ENCODE data around the gene PRRC2B. TPM values are rescaled to one million over a fixed set of nuclear protein-coding genes. Genes with fewer than 3 reads are reported as not detected.

Gene PRRC2B
- total RNA-seq (2014; rRNA removed; shearing (Covaris generic)), result 171 and 193 TPM in 2 replicates
- 41.4 and 45.0 TPM in 2 replicates for polyA plus RNA-seq (2016; fragmentation: Nextera tagmentation; extraction: Ambion mirVana)
- long read RNA-seq, partial matches to known transcripts, result 2 of 18 reads
- long read RNA-seq, other reads (novel, unspliced or antisense), result 15 of 18 reads

- Histone ChIP-seq H3K79me2 (replicated peaks; ENCODE audit: insufficient read depth) (peaks cover 52% of the 10 kb centered on the region), H3K4me2 (peak within 1 kb of the TSS; percentile 90), H4K20me1 (replicated peaks; ENCODE audit: insufficient read depth) (peaks cover 30% of the 10 kb centered on the region), H3K36me3 (ENCODE audit: insufficient read depth) (no peaks in the 10 kb centered on the region), H3K27me3 (ENCODE audit: insufficient read depth) (no peaks in the 10 kb centered on the region), H3K9me2 (ENCODE audit: insufficient read depth) (no peaks in the 10 kb centered on the region), H2AFZ (no peak within 1 kb of the TSS), H3K27ac (ENCODE audit: low read depth) (peak within 1 kb of the TSS; percentile 98), H3K4me3 (peak within 1 kb of the TSS; percentile 89), H3K4me1 (ENCODE audit: insufficient read depth) (peaks cover 47% of the 10 kb centered on the region), H3F3A (replicated peaks; ENCODE audit: low read depth) (peaks cover 25% of the 10 kb centered on the region)
- peaks cover 23% of the 10 kb centered on the region for H3K36me3 Mint-ChIP-seq (ENCODE audit: low read depth)
- peak; percentile 96 for DNase-seq (ENCODE audit: low spot score)
- peaks cover 25% of the 10 kb centered on the region for H3K27me3 Mint-ChIP-seq (ENCODE audit: insufficient read depth, low read depth, poor library complexity)
- TF ChIP-seq POLR2AphosphoS5 (IDR thresholded peaks at IDR 0.05; ENCODE audit: low read depth), result peak; percentile 43; the same call in 1 of the 2 replicates
- TF ChIP-seq REST (IDR thresholded peaks at IDR 0.05; ENCODE audit: unreplicated experiment), result no peak
- TF ChIP-seq, protein P1, sequence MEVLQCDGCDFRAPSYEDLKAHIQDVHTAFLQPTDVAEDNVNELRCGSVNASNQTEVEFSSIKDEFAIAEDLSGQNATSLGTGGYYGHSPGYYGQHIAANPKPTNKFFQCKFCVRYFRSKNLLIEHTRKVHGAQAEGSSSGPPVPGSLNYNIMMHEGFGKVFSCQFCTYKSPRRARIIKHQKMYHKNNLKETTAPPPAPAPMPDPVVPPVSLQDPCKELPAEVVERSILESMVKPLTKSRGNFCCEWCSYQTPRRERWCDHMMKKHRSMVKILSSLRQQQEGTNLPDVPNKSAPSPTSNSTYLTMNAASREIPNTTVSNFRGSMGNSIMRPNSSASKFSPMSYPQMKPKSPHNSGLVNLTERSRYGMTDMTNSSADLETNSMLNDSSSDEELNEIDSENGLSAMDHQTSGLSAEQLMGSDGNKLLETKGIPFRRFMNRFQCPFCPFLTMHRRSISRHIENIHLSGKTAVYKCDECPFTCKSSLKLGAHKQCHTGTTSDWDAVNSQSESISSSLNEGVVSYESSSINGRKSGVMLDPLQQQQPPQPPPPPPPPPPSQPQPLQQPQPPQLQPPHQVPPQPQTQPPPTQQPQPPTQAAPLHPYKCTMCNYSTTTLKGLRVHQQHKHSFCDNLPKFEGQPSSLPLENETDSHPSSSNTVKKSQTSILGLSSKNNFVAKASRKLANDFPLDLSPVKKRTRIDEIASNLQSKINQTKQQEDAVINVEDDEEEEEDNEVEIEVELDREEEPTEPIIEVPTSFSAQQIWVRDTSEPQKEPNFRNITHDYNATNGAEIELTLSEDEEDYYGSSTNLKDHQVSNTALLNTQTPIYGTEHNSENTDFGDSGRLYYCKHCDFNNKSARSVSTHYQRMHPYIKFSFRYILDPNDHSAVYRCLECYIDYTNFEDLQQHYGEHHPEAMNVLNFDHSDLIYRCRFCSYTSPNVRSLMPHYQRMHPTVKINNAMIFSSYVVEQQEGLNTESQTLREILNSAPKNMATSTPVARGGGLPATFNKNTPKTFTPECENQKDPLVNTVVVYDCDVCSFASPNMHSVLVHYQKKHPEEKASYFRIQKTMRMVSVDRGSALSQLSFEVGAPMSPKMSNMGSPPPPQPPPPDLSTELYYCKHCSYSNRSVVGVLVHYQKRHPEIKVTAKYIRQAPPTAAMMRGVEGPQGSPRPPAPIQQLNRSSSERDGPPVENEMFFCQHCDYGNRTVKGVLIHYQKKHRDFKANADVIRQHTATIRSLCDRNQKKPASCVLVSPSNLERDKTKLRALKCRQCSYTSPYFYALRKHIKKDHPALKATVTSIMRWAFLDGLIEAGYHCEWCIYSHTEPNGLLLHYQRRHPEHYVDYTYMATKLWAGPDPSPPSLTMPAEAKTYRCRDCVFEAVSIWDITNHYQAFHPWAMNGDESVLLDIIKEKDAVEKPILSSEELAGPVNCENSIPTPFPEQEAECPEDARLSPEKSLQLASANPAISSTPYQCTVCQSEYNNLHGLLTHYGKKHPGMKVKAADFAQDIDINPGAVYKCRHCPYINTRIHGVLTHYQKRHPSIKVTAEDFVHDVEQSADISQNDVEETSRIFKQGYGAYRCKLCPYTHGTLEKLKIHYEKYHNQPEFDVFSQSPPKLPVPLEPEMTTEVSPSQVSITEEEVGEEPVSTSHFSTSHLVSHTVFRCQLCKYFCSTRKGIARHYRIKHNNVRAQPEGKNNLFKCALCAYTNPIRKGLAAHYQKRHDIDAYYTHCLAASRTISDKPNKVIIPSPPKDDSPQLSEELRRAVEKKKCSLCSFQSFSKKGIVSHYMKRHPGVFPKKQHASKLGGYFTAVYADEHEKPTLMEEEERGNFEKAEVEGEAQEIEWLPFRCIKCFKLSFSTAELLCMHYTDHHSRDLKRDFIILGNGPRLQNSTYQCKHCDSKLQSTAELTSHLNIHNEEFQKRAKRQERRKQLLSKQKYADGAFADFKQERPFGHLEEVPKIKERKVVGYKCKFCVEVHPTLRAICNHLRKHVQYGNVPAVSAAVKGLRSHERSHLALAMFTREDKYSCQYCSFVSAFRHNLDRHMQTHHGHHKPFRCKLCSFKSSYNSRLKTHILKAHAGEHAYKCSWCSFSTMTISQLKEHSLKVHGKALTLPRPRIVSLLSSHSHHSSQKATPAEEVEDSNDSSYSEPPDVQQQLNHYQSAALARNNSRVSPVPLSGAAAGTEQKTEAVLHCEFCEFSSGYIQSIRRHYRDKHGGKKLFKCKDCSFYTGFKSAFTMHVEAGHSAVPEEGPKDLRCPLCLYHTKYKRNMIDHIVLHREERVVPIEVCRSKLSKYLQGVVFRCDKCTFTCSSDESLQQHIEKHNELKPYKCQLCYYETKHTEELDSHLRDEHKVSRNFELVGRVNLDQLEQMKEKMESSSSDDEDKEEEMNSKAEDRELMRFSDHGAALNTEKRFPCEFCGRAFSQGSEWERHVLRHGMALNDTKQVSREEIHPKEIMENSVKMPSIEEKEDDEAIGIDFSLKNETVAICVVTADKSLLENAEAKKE (CRISPR knock-in tag; IDR thresholded peaks at IDR 0.05), result no peak
- TF ChIP-seq STAT1 (IDR thresholded peaks at IDR 0.05; ENCODE audit: unreplicated experiment), result no peak
- no peak for TF ChIP-seq ZNF331 (CRISPR knock-in tag; IDR thresholded peaks at IDR 0.05; ENCODE audit: low read depth)
- no peak for TF ChIP-seq EZH2 (IDR thresholded peaks at IDR 0.05; ENCODE audit: low read depth, unreplicated experiment)
- TF ChIP-seq EZH2phosphoT487 (IDR thresholded peaks at IDR 0.05; ENCODE audit: unreplicated experiment), result no peak
- TF ChIP-seq CREB1 (CRISPR knock-in tag; IDR thresholded peaks at IDR 0.05; ENCODE audit: low read depth), result 0 out of 2 replicates have a peak, but pooled peaks have one; percentile 65
- TF ChIP-seq JUNB (IDR thresholded peaks at IDR 0.05; ENCODE audit: unreplicated experiment), result no peak
- TF ChIP-seq, protein P2, sequence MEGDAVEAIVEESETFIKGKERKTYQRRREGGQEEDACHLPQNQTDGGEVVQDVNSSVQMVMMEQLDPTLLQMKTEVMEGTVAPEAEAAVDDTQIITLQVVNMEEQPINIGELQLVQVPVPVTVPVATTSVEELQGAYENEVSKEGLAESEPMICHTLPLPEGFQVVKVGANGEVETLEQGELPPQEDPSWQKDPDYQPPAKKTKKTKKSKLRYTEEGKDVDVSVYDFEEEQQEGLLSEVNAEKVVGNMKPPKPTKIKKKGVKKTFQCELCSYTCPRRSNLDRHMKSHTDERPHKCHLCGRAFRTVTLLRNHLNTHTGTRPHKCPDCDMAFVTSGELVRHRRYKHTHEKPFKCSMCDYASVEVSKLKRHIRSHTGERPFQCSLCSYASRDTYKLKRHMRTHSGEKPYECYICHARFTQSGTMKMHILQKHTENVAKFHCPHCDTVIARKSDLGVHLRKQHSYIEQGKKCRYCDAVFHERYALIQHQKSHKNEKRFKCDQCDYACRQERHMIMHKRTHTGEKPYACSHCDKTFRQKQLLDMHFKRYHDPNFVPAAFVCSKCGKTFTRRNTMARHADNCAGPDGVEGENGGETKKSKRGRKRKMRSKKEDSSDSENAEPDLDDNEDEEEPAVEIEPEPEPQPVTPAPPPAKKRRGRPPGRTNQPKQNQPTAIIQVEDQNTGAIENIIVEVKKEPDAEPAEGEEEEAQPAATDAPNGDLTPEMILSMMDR (conservative IDR thresholded peaks at IDR 0.05; ENCODE audit: low read depth in 2 of 2), result peak in 1 of 2 experiments; percentile 67; a peak in 2 of 4 replicates
- no peak for TF ChIP-seq ETS1 (IDR thresholded peaks at IDR 0.05)
- peak; percentile 84 for ATAC-seq
- H3K4me1 Mint-ChIP-seq, result peaks cover 48% of the 10 kb centered on the region
- peak within 1 kb of the TSS; percentile 95 for H3K4me3 Mint-ChIP-seq
- peak within 1 kb of the TSS; percentile 97 for H3K27ac Mint-ChIP-seq
- H3K9me3 Mint-ChIP-seq, result no peaks in the 10 kb centered on the region; the same call in 2 of the 3 replicates
These were observed at the start of gene PRRC2B for GRCh38 chr9:131393622-131394463. Gene PRRC2B (plus strand): TSS chr9:131394086. CDS start chr9:131430145, 36,059 bp downstream.
